ENCODE data around the gene TFEB.

Gene TFEB

GRCh38 chr6:41674231-41675000 lies 61.0 kb downstream of the TFEB start:
- DNase-seq (ENCODE audit: low spot score), result no peak

DNA sequence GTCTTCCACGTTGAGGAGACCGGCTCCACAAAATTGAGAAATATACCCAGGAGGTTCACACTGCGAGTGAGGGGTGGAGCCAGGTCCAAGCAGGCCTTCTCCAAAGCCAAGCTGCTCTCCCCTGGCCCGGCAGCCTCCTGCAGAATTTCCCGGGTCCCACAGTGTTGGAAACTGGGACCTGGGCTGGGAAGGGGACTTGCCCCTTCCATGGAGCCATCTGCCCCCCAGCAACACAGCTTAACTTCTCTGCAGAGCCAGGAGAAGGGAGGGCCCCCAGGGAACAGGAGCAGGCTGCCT lies 61.8 kb downstream of the TFEB start:
- DNase-seq (ENCODE audit: low spot score), result no peak

DNA sequence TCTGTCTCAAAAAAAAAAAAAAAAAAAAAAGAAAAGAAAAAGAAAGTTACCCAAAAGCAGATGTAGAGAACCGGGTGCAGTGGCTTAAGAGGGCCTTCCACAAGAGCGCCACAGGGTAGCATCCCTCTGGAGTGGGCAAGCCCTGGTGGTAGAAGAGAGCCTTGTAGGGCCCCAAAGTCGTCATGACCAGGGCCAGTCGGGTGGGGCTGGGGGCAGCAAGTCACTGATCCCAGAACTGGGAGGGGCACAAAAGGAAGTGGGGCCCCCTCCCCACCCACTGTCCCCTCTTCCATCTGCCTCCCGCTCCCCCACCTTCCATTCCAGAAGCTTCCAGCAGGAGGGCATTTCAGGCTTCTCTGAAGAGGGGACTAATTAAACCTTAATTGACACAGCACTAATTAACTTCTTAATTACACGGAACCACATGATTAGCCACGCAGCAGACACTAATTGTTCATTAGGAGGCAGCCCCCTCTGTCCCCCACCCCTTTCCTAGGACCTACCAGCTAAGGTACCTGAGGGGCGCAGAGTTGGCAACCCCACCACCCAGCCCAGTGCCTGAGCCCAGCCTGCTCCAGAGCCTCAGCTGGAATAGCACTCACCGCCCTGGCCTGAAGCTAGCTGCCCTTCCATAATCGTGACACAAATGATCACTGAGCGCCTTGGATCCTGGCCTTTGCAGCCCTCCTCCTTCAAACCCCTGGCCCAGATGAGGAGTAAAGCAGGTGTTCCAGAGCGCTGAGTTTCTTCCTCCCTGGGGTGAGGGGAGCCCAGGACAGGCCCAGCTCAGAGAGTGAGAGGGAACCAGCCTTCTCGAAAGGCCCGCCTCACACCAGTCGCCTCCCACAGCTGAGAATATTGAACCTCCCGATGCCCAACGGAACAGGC lies 62.3 kb downstream of the TFEB start:
- DNase-seq (ENCODE audit: low spot score), result no peak

DNA sequence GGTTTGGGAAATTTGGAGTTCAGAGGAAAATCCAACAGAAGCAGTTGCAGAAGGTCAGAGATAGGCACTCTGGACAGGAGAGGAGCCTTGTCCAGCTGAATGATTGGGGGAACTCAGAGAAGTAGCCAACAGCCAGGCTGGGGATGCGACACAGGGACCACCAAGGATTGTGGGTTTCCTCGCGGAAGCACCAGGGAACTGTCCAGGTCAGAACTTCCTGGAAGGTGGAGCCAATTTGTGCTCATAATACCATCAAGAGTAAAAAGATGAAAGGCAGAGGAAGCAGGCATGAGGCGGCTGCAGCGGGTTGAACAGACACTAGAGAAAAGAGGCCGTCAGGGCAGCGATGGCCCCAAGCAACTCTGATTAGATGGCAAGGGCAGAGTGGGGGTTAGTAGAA lies 63.4 kb downstream of the TFEB start:
- no peak for DNase-seq (ENCODE audit: low spot score)

- no peak for DNase-seq (ENCODE audit: low spot score)
Observed at GRCh38 chr6:41671376-41671775, 64.0 kb downstream of the TFEB start.

DNA sequence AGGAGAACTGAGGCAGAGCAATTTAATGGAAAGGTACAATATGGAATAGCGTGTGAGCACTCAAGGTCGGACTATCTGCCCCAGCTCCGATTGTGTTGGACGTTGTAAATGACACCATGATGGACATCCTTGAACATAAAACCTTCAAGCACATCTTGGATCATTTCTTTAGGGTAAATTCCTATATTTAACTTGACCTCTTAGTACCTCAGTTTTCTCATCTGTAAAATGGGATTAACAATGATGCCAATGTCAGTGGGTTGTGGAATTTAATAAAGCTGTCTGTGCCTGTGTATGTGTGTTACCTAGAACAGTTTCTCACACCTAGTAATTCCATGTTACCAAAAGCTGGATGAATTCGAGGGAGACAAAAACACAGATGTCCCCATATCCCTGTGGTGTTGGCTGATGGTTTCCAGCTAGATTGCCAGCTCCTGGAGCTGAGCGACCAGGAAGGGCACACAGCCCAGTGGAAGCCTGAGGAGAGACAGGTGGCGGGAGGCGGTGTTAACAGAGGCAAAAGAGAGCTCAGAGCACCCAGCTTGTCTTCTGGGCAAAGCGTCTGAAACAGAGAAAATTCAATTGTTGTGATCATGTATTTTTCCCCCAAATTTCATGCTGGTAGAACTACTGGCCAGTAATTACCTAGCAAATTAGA lies 64.6 kb downstream of the TFEB start:
- DNase-seq (ENCODE audit: low spot score), result no peak

- no peak for DNase-seq (ENCODE audit: low spot score)
Observed at GRCh38 chr6:41668968-41669367, 66.4 kb downstream of the TFEB start.

DNA sequence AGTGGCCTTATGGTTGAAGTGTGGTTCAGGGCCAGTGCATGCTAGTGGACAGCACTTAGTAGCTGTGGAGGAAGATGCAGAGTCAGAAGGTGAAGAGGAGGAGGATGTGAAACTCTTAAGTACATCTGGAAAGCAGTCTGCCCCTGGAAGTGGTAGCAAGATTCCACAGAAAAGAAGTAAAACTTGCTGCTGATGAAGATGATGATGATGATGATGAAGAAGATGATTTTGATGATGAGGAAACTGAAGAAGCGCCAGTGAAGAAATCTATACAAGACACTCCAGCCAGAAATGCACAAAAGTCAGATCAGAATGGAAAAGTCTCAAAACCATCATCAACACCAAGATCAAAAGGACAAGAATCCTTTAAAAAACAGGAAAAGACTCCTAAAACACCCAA lies 68.2 kb downstream of the TFEB start:
- DNase-seq (ENCODE audit: low spot score), result no peak

DNA sequence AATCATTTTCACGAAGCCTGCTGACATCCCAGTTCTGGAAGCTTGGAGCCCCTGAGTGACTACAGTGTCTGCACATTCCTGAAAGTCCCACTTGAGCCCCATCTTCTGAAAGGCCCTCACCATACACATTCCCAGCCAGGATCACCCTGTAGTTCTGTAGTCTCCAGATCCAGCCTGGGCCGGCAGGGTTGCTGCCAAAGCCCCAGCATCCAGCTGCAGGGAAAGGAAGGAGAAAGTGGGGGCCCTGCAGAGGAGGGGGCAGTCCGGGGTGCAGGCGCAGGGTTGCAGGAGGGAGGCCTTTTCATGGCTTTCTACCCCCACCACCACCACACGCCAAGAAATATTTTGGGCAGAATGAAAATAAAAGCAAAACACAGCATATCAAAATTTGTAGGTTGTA lies 71.1 kb downstream of the TFEB start:
- no peak for DNase-seq (ENCODE audit: low spot score)

DNA sequence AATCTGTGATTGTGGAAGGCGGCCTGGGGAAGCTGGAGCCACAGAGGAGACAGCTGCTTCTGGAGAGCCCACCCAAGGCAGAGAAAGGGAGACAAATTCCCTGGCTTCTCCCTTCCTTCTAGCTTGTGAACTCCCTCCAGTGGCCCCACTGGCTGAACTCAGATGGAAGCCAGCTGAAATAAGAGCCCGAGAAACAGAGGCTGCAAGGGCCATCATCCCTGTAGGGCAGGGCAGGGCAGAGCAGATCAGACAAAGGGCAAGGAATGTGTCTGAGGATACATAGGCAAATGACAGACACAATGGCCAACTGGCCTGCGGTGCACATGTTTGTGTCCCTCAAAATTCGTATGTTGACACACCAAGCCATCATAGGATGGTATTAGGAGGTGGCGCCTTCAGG lies 71.8 kb downstream of the TFEB start:
- DNase-seq (ENCODE audit: low spot score), result no peak

GRCh38 chr6:41659935-41660334 lies 75.5 kb downstream of the TFEB start:
- DNase-seq (ENCODE audit: low spot score), result no peak

DNA sequence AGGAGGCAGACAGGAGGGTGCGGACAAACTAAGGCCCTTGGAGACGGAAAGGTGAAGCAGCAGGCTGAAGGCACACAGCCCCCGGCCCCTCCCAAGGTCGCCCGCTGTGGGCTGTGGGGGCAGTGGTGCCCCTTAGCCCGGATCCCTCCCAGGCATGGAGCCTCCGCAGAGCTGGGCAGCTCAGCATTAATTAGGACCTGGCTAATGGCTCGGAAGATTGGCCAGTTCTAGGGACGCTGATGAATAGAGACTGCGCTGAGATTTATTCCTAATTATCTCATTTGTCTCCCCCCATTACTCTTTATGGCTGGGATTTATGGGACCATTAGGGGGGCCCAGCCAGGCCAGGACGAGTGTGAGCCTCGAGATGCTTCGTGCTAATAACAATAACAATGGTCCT lies 76.8 kb downstream of the TFEB start:
- no peak for DNase-seq (ENCODE audit: low spot score)

GRCh38 chr6:41657131-41658094 lies 78.0 kb downstream of the TFEB start:
- DNase-seq (ENCODE audit: low spot score), result no peak

- peak; percentile 31 for DNase-seq (ENCODE audit: low spot score)
Observed at GRCh38 chr6:41656002-41656691, 79.3 kb downstream of the TFEB start.

GRCh38 chr6:41655646-41656001 lies 79.8 kb downstream of the TFEB start:
- no peak for DNase-seq (ENCODE audit: low spot score)

DNA sequence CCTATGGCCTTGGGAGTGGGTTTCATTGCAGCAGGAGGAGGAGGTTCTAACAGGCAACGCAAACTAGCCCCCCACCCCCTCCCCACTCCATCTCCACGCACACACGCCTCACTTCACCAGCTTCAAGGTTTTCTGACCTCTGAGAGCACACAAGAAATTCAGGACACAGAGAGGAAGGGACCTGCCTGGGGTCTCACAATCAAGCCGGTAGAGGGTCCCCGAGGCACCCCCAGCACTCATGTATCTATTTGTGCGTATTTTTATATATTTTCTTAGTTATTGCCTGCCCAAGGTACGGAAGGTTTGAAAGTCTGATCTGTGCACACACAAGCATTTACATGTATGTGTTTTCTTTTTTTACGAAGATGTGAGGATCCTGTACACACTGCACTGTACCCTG lies 80.2 kb downstream of the TFEB start:
- no peak for DNase-seq (ENCODE audit: low spot score)

DNA sequence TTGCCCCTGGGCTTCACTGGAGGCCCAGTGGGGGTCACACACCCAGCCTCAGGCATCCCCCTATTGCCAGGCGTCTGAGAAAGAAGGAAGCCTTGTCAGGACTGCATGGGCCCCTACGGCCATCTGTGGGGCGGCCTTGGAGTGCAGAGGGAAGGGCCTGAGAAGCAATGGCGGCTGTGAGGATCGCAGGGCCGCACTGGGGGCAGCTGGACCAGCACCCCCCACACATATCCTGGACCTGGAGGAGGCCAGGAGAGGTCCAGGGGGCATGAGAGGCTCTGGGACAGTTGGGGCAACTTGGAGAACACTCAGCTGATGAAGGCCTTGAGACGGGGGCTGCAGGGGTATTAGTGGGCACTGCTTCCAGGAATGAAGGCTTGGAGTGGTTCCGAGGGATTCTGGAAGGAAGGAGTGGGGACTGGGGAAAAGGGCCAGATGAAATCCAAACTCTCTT lies 80.7 kb downstream of the TFEB start:
- DNase-seq (ENCODE audit: low spot score), result no peak

DNA sequence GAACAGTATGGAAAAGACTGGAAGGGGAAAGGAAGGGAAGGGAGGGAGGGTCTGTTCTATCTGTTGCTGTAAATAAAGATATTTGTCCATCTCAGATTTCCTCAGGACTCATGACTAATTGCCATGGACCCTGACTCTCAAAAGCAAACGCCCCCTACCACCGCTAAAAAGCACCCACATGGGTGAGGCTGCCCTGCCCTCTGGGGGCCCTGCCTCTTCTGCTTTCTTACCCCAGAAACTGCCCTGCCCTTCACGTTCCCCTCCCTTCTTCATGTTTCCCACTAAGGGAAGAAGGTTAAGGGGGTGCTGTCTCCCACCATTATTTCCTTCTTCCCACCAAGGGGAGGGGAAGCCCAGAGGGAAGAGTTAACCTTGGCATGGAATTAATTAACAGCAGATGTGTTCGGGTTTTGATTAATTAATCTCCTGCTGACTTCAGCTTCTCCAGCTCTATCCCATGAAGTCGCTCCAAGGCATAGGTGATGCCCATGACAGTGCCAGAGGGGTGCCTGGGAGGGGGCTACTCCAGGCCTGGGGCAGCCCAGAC lies 81.2 kb downstream of the TFEB start:
- no peak for DNase-seq (ENCODE audit: low spot score)

- no peak for DNase-seq (ENCODE audit: low spot score)
Observed at GRCh38 chr6:41653691-41654090, 81.7 kb downstream of the TFEB start.

GRCh38 chr6:41652866-41653652 lies 82.3 kb downstream of the TFEB start:
- no peak for DNase-seq (ENCODE audit: low spot score)

All from SW480 (cell line).